ENCODE results near the gene CDH11. TPM values are rescaled to one million over a fixed set of nuclear protein-coding genes. Genes with fewer than 3 reads are reported as not detected.

Gene CDH11
- total and polyA plus RNA-seq, 5 experiments from 2014 or later: not detected

DNA sequence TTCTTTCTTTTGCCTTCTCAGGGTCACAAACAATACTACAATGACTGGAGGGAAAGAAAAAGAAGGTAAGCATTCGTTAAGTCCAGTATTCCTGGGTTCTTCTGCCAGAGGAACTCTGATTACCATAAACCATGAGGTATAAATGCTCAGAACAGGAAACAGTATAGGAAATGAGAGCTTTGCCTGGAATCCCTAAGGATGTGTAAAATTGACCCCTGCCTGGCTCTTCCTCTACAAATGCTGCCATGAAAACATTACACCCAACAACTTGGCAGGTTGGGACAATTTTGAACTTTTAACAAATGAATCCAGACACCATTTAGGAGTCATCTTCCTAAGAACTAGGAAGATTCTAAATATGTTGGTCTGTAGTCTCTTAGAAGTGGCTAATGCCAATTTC is 173.8 kb downstream of the CDH11 start:
- Mint-ChIP-seq H3K9me3 (peaks cover 4 to 54% (median 20%) of the 10 kb centered on the region in 9 donors), H3K27me3 (no peaks in the 10 kb centered on the region), H3K27ac (no peak overlapping the region), H3K4me3 (no peak overlapping the region), H3K36me3 (peaks cover 0 to 8% (median 0%) of the 10 kb centered on the region in 3 donors), H3K4me1 (no peaks in the 10 kb centered on the region)
- POLR2A ChIA-PET: no interaction called here
- no peak for DNase-seq
- ATAC-seq: no peak

DNA sequence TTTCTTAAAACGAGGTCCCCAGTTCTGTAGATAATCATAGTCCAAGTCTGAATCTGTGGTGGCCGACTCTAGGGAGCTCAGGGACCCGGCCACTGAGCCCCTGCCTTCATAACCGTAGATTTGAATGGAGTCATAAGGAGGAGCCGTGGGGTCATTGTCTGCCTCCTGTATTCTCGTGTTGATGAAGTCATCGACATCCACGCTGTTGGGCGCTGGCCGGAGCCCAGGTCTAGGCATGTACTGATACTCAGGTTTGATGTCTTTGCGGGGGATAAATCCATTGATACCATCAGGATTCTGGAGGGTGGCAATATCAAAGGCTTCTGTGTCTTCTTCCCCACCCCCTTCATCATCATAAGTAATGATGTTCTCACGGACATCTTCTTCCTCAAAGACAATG is 174.2 kb downstream of the CDH11 start:
- POLR2A ChIA-PET: no interaction called here
- Mint-ChIP-seq H3K4me3 (peak overlapping the region in 1 of 10 donors; percentile 1), H3K9me3 (peaks cover 4 to 55% (median 20%) of the 10 kb centered on the region in 9 donors), H3K27me3 (no peaks in the 10 kb centered on the region), H3K4me1 (no peaks in the 10 kb centered on the region), H3K36me3 (peaks cover 0 to 8% (median 0%) of the 10 kb centered on the region in 3 donors), H3K27ac (no peak overlapping the region)
- DNase-seq (no peak), ATAC-seq (no peak)

DNA sequence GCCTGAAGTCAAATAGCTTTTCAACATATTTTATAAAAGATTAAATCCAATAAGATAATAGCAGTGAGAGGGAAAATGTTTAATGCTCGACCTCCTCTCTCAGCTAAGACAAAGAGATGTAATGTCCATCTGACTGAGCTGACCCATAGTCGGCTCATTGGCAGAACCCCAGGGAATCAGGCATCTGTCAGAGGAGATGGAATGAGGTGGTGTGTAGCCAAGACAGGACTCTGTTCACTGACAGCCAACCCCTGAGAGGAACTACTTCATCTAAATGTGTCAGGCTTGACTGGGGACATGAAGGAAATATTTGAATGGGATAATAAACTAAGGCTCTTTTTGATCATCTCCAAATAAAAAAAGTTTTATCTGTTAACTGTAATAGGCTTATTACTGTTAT is 188.0 kb downstream of the CDH11 start:
- Mint-ChIP-seq H3K27me3 (no peaks in the 10 kb centered on the region), H3K4me1 (no peaks in the 10 kb centered on the region), H3K9me3 (peaks cover 0 to 27% (median 13%) of the 10 kb centered on the region in 9 donors), H3K36me3 (no peaks in the 10 kb centered on the region), H3K4me3 (no peak overlapping the region), H3K27ac (no peak overlapping the region)
- no peak for ATAC-seq
- POLR2A ChIA-PET: no interaction called here
- no peak for DNase-seq

DNA sequence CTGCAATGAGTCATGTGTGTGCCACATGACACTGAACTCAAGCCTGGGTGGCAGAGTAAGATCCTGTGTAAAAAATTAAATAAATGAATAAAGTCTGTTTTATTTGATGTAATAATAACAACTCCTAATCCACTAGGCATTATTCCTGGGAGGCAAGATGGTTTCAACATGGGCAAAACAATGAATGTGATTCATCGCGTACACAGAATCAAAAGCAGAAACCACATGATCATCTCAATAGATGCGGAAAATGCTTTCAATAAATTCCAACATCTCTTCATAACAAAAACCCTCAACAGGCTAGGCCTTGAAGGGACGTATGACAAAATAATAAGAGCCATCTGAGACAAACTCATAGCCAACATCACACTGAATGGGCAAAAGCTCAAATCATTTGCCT is 195.4 kb downstream of the CDH11 start:
- POLR2A ChIA-PET: no interaction called here
- H3K4me3 Mint-ChIP-seq: no peak overlapping the region
- H3K9me3 Mint-ChIP-seq: peaks cover 13 to 31% (median 19%) of the 10 kb centered on the region in 9 donors
- ATAC-seq (no peak), DNase-seq (no peak)
- H3K27ac Mint-ChIP-seq: no peak overlapping the region
- no peaks in the 10 kb centered on the region for H3K27me3 Mint-ChIP-seq
- peaks cover 0 to 12% (median 2%) of the 10 kb centered on the region in 3 donors for H3K36me3 Mint-ChIP-seq
- no peaks in the 10 kb centered on the region for H3K4me1 Mint-ChIP-seq

DNA sequence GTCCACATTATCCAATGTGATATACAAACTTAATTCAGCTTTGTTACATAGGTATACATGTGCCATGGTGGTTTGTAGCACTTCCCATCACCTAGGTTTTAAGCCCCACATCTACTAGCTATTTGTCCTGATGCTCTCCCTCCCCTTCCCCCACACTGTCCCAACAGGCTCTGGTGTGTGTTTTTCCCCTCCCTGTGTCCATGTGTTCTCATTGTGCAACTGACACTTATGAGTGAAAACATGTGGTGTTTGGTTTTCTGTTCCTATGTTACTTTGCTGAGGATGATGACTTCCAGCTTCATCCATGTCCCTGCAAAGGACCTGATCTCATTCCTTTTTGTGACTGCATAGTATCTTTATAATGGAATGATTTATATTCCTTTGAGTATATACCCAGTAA is 196.7 kb downstream of the CDH11 start:
- Mint-ChIP-seq H3K27me3 (no peaks in the 10 kb centered on the region), H3K4me3 (no peak overlapping the region), H3K4me1 (no peaks in the 10 kb centered on the region), H3K27ac (no peak overlapping the region), H3K9me3 (peaks cover 11 to 39% (median 20%) of the 10 kb centered on the region in 9 donors), H3K36me3 (peaks cover 0 to 12% (median 2%) of the 10 kb centered on the region in 3 donors)
- no peak for DNase-seq
- POLR2A ChIA-PET: no interaction called here
- no peak for ATAC-seq

DNA sequence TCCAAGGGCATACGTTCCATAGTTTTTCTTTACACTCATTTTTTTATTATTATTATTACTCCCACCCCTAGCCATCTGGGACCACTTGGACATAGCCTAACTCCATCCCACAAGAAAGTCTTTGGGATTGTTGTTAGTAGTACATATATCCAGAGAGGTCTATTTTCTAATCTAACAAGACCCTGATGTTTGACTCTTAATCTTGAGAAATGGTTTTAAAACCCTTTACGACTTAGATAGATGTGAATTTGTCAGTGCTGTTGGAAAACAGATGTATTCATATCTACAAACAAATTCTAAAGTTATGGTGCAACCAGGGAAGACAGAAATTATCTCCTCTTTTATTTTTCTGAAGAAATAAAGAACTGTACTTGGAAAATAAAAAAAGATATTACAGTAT is 197.8 kb downstream of the CDH11 start:
- no peak for ATAC-seq
- Mint-ChIP-seq H3K9me3 (peaks cover 9 to 31% (median 18%) of the 10 kb centered on the region in 9 donors), H3K4me1 (no peaks in the 10 kb centered on the region), H3K4me3 (no peak overlapping the region), H3K27ac (no peak overlapping the region), H3K27me3 (no peaks in the 10 kb centered on the region), H3K36me3 (peaks cover 0 to 12% (median 2%) of the 10 kb centered on the region in 3 donors)
- POLR2A ChIA-PET: no interaction called here
- no peak for DNase-seq

DNA sequence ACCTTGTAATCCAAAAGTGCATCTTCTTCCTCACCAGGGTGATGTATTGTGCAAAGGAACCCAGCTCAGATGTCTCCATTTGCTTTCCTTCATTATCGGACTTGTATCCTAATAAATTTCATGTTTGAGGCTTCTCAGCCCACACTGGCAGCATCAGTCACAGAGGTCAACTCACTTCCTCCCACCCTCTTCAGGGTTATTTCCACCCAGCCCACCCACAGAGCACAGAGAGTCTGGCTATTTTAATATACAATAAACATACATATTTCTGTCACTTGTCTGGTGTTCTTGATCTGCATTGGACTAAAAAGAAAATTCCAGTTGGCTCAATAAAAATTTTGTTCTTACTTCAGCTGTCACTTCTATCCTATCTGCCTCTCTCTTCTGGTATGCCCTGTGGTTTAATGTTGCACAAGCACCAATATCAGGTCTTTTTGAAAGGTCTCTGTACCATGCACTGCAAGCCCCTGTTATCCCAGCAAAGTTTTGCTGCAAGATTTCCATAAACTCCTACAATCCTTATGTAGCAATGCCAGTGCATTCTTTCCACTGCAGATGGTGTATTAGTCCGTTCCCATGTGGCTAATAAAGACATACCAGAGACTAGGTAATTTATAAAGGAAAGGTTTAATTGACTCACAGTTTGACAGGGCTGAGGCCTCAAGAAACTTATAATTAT is 201.8 kb downstream of the CDH11 start:
- Mint-ChIP-seq H3K27me3 (no peaks in the 10 kb centered on the region), H3K36me3 (peaks cover 0 to 5% (median 0%) of the 10 kb centered on the region in 3 donors), H3K27ac (no peak overlapping the region), H3K4me3 (no peak overlapping the region), H3K9me3 (peaks cover 4 to 31% (median 11%) of the 10 kb centered on the region in 9 donors), H3K4me1 (no peaks in the 10 kb centered on the region)
- no peak for ATAC-seq
- POLR2A ChIA-PET: no interaction called here
- DNase-seq: no peak

DNA sequence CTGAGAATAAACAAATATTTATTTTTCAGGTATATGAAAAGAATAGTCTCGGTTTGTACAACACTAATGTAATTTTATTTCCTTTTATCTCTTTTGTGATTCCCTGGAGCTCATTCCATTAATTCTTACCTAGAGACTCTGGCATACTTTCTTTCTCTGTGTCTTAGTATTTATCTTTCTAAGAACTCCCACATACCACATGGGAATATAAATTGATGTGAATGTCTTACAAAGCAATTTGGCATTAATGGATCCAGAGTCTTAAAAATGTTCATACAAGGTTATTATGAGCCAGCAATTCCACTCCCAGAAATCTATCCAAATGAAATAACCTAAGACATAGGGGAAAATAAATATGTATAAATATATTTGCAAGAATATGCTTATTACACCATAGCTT is 202.7 kb downstream of the CDH11 start:
- ATAC-seq (no peak), DNase-seq (no peak)
- no peaks in the 10 kb centered on the region for H3K4me1 Mint-ChIP-seq
- H3K27ac Mint-ChIP-seq: no peak overlapping the region
- no peak overlapping the region for H3K4me3 Mint-ChIP-seq
- POLR2A ChIA-PET: no interaction called here
- H3K27me3 Mint-ChIP-seq: no peaks in the 10 kb centered on the region
- H3K36me3 Mint-ChIP-seq: peaks cover 0 to 5% (median 0%) of the 10 kb centered on the region in 3 donors
- peaks cover 4 to 31% (median 10%) of the 10 kb centered on the region in 9 donors for H3K9me3 Mint-ChIP-seq

DNA sequence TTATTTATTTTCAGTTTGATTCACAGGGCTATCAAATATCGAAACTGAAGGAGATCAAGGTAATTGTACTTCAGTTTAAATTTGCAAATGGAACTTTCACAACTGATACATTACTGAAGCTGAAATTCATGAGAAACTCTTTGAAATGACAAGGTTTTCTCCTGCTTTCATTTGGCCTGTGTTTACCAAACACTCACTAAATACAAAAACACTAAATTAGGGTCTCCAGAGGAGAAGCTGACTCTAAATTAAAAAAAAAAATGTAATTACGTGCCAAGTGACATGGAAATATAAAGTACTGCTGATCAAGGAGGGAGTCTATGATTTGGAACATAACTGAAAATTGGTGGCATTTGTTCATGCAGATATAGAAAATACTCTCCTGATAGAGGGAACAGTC is 205.8 kb downstream of the CDH11 start:
- H3K27me3 Mint-ChIP-seq: no peaks in the 10 kb centered on the region
- no peak for ATAC-seq
- POLR2A ChIA-PET: no interaction called here

DNA sequence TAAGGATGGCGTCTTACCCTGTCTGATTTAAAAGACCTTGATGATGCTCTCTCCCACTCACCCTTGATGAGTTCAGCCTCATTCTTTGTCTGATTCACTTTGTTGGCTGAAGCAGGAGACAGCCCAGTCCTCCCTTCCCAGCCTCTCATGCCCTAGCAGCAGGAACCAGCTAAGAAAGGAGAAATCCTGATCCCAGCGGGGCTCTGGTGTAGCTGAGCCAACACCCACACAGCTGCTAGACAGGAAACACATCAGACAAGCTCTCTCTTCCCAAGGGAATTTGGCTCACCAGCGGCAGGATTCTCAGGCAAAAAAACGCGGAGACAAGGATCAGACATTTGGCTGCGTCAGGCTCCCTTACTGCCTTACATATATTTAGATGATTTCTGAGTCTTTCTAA is 211.5 kb downstream of the CDH11 start:
- no peaks in the 10 kb centered on the region for H3K36me3 Mint-ChIP-seq
- no peak for DNase-seq
- H3K4me1 Mint-ChIP-seq: no peaks in the 10 kb centered on the region
- no peak overlapping the region for H3K27ac Mint-ChIP-seq
- no peaks in the 10 kb centered on the region for H3K27me3 Mint-ChIP-seq
- no peak overlapping the region for H3K4me3 Mint-ChIP-seq
- peaks cover 0 to 13% (median 4%) of the 10 kb centered on the region in 9 donors for H3K9me3 Mint-ChIP-seq
- ATAC-seq: no peak
- POLR2A ChIA-PET: no interaction called here

More for the DNA sequence above, 205.8 kb downstream of the CDH11 start:
- H3K9me3 Mint-ChIP-seq: peaks cover 0 to 21% (median 7%) of the 10 kb centered on the region in 9 donors
- DNase-seq: no peak
- no peaks in the 10 kb centered on the region for H3K4me1 Mint-ChIP-seq
- H3K27ac Mint-ChIP-seq: no peak overlapping the region
- no peak overlapping the region for H3K4me3 Mint-ChIP-seq
- peaks cover 0 to 5% (median 0%) of the 10 kb centered on the region in 3 donors for H3K36me3 Mint-ChIP-seq

DNA sequence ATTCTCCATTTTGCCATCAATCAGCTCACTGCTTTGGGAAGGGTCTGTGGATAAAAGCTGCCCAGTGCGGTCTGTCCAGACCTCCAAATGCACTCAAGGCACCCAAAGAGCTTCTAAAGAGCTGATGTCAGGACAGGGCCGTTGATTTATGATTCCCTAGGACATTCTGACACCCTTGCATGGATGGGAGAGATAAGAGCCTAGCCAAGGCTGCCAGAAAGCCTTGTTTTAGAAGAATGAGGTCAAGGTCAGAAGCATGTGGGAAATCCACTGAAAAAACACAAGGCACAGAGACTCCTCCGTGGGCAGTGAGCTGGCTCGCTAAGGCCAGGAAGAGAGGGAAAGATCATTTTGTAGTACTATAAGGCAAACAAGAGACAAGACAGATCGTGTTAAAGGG is 214.0 kb downstream of the CDH11 start:
- H3K27ac Mint-ChIP-seq: no peak overlapping the region
- H3K4me3 Mint-ChIP-seq: no peak overlapping the region
- DNase-seq: no peak
- H3K9me3 Mint-ChIP-seq: peaks cover 0 to 30% (median 11%) of the 10 kb centered on the region in 9 donors
- H3K4me1 Mint-ChIP-seq: no peaks in the 10 kb centered on the region
- no peak for ATAC-seq
- POLR2A ChIA-PET: no interaction called here
- H3K27me3 Mint-ChIP-seq: no peaks in the 10 kb centered on the region
- peaks cover 0 to 5% (median 0%) of the 10 kb centered on the region in 3 donors for H3K36me3 Mint-ChIP-seq

DNA sequence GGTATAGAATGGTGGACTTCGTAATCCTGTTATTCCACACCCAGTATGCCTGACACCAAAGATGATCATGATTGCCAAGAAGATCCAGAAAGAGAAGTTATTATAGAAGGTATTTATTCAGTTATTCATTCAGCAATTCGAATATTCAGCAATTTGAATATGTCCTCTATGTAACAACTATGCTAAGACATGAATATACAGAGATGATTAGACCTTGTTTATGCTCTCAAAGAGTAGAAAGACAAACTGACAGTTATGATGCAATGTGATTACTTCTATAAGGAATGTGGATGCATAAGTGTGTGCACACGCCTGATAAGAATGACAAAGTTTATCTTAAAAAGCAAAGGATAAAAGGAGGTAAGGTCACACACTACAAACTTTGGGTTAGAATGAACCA is 218.1 kb downstream of the CDH11 start:
- no peaks in the 10 kb centered on the region for H3K27me3 Mint-ChIP-seq
- POLR2A ChIA-PET: no interaction called here
- H3K4me1 Mint-ChIP-seq: no peaks in the 10 kb centered on the region
- peaks cover 0 to 41% (median 11%) of the 10 kb centered on the region in 9 donors for H3K9me3 Mint-ChIP-seq
- ATAC-seq (no peak), DNase-seq (no peak)
- peaks cover 0 to 9% (median 0%) of the 10 kb centered on the region in 3 donors for H3K36me3 Mint-ChIP-seq
- no peak overlapping the region for H3K4me3 Mint-ChIP-seq
- H3K27ac Mint-ChIP-seq: no peak overlapping the region

DNA sequence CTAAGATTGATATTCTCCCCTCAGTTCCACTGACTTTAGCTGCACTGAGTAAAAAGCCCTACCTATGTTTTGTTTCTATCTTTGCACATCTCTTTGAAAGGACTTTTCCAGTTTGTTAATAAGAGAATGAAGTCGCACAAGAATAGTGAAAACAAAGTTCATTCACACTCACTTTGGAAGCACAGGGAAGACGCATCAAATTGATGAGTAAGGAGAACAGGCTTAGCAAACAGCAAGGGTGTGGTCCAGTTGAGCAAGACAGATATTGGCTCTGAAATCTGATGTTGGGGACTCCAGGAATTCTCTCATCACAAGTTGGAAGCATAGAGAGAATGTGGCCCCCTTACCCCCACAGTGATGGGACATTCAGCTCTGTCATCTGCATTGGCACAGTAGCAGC is 221.3 kb downstream of the CDH11 start:
- Mint-ChIP-seq H3K27ac (no peak overlapping the region), H3K4me3 (no peak overlapping the region), H3K27me3 (no peaks in the 10 kb centered on the region), H3K4me1 (no peaks in the 10 kb centered on the region), H3K9me3 (peaks cover 0 to 40% (median 10%) of the 10 kb centered on the region in 9 donors), H3K36me3 (peaks cover 0 to 9% (median 0%) of the 10 kb centered on the region in 3 donors)
- POLR2A ChIA-PET: no interaction called here
- no peak for ATAC-seq
- no peak for DNase-seq

DNA sequence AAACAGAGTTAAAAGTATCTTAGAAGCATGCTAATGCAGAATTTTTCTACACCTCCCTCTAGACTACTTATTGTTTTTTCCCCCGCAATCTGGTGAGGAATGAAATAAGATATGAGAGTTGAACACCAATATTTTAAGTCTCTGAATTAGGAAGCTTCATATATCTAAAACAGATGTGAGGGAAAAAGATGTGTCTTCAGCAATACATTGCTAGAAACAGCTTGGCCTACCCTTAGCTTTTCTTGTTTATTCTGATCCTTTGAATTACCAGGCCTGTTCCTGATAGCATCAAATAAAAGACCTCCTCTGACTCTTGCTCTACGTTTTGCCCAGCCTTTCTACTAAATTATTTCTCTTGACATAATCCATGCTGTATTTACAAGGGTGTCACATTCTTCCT is 221.8 kb downstream of the CDH11 start:
- Mint-ChIP-seq H3K9me3 (peaks cover 0 to 41% (median 10%) of the 10 kb centered on the region in 9 donors), H3K27me3 (no peaks in the 10 kb centered on the region), H3K4me3 (no peak overlapping the region), H3K36me3 (peaks cover 0 to 9% (median 0%) of the 10 kb centered on the region in 3 donors), H3K27ac (no peak overlapping the region), H3K4me1 (no peaks in the 10 kb centered on the region)
- no peak for DNase-seq
- ATAC-seq: no peak
- POLR2A ChIA-PET: no interaction called here

All from naive thymus-derived CD8-positive, alpha-beta T cell (primary cell).